Measurements from ENCODE around the gene SNTB2. TPM values are rescaled to one million over a fixed set of nuclear protein-coding genes. Genes with fewer than 3 reads are reported as not detected.

Gene SNTB2
- total RNA-seq, 2 donors from 2014 or later = 34.5 to 34.8 TPM

DNA sequence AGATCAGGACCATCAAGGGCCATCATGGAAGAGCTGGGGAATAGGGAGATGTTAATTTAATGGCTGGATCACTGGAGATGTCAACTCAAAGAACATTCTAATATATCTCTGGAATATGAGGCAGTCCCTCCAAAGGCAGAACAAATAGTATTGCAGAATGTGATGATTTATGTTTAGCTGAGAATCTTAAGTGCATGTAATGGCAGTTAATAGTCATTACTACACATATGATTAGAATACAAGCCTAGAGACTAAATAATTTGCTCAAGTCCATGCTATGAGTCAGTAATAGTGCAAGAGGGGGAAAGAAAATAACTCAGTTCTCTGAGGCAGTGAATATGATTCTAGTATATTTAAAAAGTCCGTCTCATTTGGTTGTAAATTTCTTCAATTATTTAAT, 32.3 kb downstream of the SNTB2 start:
- Histone ChIP-seq H3K36me3 (no peaks in the 10 kb centered on the region), H3K27me3 (no peaks in the 10 kb centered on the region), H3K27ac (no peak overlapping the region), H3K4me3 (no peak overlapping the region), H3K9me3 (no peaks in the 10 kb centered on the region), H3K9ac (ENCODE audit: low read depth in 2 of 2, low read length in 2 of 2) (no peak overlapping the region), H3K4me1 (no peaks in the 10 kb centered on the region)
- TF ChIP-seq, protein P1, sequence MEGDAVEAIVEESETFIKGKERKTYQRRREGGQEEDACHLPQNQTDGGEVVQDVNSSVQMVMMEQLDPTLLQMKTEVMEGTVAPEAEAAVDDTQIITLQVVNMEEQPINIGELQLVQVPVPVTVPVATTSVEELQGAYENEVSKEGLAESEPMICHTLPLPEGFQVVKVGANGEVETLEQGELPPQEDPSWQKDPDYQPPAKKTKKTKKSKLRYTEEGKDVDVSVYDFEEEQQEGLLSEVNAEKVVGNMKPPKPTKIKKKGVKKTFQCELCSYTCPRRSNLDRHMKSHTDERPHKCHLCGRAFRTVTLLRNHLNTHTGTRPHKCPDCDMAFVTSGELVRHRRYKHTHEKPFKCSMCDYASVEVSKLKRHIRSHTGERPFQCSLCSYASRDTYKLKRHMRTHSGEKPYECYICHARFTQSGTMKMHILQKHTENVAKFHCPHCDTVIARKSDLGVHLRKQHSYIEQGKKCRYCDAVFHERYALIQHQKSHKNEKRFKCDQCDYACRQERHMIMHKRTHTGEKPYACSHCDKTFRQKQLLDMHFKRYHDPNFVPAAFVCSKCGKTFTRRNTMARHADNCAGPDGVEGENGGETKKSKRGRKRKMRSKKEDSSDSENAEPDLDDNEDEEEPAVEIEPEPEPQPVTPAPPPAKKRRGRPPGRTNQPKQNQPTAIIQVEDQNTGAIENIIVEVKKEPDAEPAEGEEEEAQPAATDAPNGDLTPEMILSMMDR (IDR thresholded peaks at IDR 0.05) = no peak
- DNase-seq = no peak
- intact Hi-C loops (cut with DNase I) = no loop called here

DNA sequence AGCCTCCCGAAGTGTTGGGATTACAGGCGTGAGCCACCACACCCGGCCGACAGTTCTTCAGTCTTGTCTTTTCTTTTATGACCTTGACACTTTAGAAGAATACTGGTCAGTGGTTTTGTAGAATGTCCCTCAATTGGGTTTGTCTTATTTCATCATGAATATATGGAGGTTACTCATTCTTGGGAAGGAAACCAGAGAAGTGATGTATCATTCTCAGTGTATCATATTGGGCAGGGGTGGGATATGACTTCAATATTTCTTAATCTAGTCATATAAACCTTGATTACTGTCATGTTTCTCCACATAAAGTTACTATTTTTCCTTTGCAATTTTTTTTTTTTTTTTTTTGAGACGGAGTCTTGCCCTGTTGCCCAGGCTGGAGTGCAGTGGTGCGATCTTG, 36.9 kb downstream of the SNTB2 start:
- Histone ChIP-seq H3K27ac (no peak overlapping the region), H3K27me3 (no peaks in the 10 kb centered on the region), H3K4me1 (no peaks in the 10 kb centered on the region), H3K9me3 (no peaks in the 10 kb centered on the region), H3K4me3 (no peak overlapping the region), H3K9ac (ENCODE audit: low read depth in 2 of 2, low read length in 2 of 2) (no peak overlapping the region), H3K36me3 (no peaks in the 10 kb centered on the region)
- TF ChIP-seq, protein P1 (IDR thresholded peaks at IDR 0.05) = no peak
- DNase-seq = no peak
- intact Hi-C loops (cut with DNase I) = no loop called here

DNA sequence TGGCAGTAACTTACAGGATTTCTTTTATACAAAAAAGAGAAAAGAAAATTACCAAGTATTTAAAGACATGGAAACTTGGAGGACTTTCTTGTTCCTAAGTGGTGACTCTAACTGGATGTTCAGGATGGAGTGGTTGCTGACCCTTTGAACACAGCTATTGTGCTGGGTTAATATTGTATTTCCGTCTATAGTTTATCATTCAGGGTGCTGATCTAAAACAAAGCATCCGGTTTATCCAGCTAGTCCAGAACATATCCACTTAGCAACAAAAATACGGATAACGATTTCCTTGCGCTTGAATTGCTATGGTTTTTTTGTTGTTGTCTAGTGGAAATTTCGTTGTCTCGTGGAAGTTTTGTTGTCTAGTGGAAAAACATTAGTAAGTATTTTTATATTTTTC, 38.2 kb downstream of the SNTB2 start:
- H3K4me3 ChIP-seq = no peak overlapping the region
- no peaks in the 10 kb centered on the region for H3K36me3 ChIP-seq
- TF ChIP-seq, protein P1 (IDR thresholded peaks at IDR 0.05) = no peak
- intact Hi-C loops (cut with DNase I) = no loop called here
- no peak overlapping the region for H3K27ac ChIP-seq
- no peak for DNase-seq
- no peak overlapping the region for H3K9ac ChIP-seq (ENCODE audit: low read depth in 2 of 2, low read length in 2 of 2)
- H3K4me1 ChIP-seq = no peaks in the 10 kb centered on the region
- H3K27me3 ChIP-seq = no peaks in the 10 kb centered on the region
- H3K9me3 ChIP-seq = no peaks in the 10 kb centered on the region

DNA sequence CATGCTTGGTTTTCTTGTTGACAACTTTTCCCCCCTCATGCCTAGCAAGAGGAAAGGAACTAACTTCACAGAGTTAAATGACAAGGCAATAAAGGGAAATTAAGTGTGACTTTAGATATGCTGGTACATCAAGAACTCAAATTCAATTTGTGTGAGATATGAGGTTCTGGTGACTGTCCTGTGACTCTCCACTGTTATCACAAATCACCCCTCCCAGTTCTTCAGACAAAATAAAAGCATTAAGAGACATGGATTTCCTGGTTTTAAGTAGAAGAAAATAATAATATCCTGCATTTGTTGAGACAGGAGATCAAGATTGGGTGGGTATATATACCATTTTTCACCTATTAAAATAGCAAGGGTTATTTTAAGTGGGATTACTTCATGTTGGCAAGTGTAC, 46.2 kb downstream of the SNTB2 start:
- no peak for DNase-seq
- intact Hi-C loops (cut with DNase I) = no loop called here
- TF ChIP-seq, protein P1 (IDR thresholded peaks at IDR 0.05) = no peak
- Histone ChIP-seq H3K27ac (no peak overlapping the region), H3K4me1 (no peaks in the 10 kb centered on the region), H3K36me3 (no peaks in the 10 kb centered on the region), H3K9me3 (no peaks in the 10 kb centered on the region), H3K4me3 (no peak overlapping the region), H3K9ac (ENCODE audit: low read depth in 2 of 2, low read length in 2 of 2) (no peak overlapping the region), H3K27me3 (no peaks in the 10 kb centered on the region)

DNA sequence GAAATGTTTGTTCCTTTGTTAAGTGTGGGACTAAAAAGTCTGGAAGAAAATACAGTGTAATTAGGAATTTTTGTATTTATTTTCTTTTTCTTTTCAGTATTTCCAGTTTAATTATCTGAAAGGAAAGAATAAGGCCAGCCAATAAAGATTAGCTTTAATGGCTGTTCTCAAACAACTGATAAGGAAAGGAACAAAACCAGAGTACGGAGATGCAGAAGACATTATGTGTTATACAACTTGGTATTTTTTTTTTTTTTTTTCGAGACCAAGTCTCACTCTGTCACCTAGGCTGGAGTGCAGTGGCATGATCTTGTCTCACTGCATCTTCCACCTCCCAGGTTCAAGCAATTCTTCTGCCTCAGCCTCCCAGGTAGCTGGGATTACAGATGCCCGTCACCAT, 47.5 kb downstream of the SNTB2 start:
- H3K27me3 ChIP-seq = no peaks in the 10 kb centered on the region
- TF ChIP-seq, protein P1 (IDR thresholded peaks at IDR 0.05) = no peak
- H3K9ac ChIP-seq (ENCODE audit: low read depth in 2 of 2, low read length in 2 of 2) = no peak overlapping the region
- no peak for DNase-seq
- no peak overlapping the region for H3K27ac ChIP-seq
- no peaks in the 10 kb centered on the region for H3K9me3 ChIP-seq
- no peaks in the 10 kb centered on the region for H3K36me3 ChIP-seq
- no peak overlapping the region for H3K4me3 ChIP-seq
- intact Hi-C loops (cut with DNase I) = no loop called here
- no peaks in the 10 kb centered on the region for H3K4me1 ChIP-seq

DNA sequence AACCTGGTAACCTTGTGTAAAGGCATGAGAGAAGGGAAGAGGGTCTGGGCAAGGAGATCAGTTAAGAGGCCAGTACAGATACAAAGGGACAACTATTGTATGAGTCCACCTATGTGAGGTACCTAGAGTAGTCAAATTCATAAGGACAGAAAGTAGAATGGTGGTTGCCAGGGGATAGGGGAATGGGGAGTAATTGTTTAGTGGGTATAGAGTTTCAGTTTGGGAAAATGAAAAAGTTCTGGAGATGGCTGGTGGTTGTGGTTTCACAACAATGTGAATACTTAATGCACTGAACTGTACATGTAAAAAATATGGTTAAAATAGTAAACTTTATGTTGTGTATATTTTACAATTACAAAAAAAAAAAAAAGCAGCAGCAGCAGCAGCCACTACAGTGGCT, 49.4 kb downstream of the SNTB2 start:
- Histone ChIP-seq H3K9me3 (no peaks in the 10 kb centered on the region), H3K9ac (ENCODE audit: low read depth in 2 of 2, low read length in 2 of 2) (no peak overlapping the region), H3K27ac (no peak overlapping the region), H3K27me3 (no peaks in the 10 kb centered on the region), H3K4me3 (no peak overlapping the region), H3K4me1 (no peaks in the 10 kb centered on the region), H3K36me3 (no peaks in the 10 kb centered on the region)
- TF ChIP-seq, protein P1 (IDR thresholded peaks at IDR 0.05) = no peak
- no peak for DNase-seq
- intact Hi-C loops (cut with DNase I) = no loop called here

Measured in colonic mucosa (tissue), 4 donors.